PC-3 (cell line): ENCODE data around the gene BAIAP2L1. TPM values are rescaled to one million over a fixed set of nuclear protein-coding genes. Genes with fewer than 3 reads are reported as not detected.

ENCODE experiments used
- ATAC-seq: fragments of 200-7000 bp; cut with Tn5 transposase; 2 replicates; pipeline ENCODE4 v1.9.1; 2020; ENCODE audit warnings: mild to moderate bottlenecking, moderate library complexity
- BruUV-seq: library from RNA; stranded (reverse); fragments of 400-500 nt; replicated peaks from 2 replicates; lab custom pipeline; 2021; lab: Mats Ljungman, UMichigan
- CTCF ChIA-PET: fragments of 300-600 bp; sonication (Branson Sonifier 250); formaldehyde crosslinking; loops from one replicate; lab custom pipeline; 2022; ENCODE audit warnings: antibody characterized with exemption; lab: Charles Lee
- POLR2A ChIA-PET: fragments of 300-600 bp; sonication (Branson Sonifier 250); formaldehyde crosslinking; loops from one replicate; lab custom pipeline; 2022; ENCODE audit warnings: antibody characterized with exemption; ENCODE audit not compliant: unreplicated experiment; lab: Charles Lee
- DNase-seq: peaks from one replicate; pipeline ENCODE4 v3.0.0-alpha.2; 2015
- H2AFZ ChIP-seq: fragments of 300-600 bp; sonication (generic); 2 replicates; pipeline ENCODE4 v1.6.0; 2016; ENCODE audit warnings: antibody characterized with exemption, low read length
- H3F3A ChIP-seq: fragments of 300-600 bp; sonication (generic); one replicate; pipeline ENCODE4 v1.6.0; 2017; ENCODE audit warnings: antibody characterized with exemption, low read length, control low read depth, mild to moderate bottlenecking; ENCODE audit not compliant: unreplicated experiment
- H3K27ac ChIP-seq: fragments of 300-600 bp; sonication (generic); 2 replicates; pipeline ENCODE4 v1.5.1; 2016; ENCODE audit warnings: mild to moderate bottlenecking, low read length
- H3K27me3 ChIP-seq: fragments of 300-600 bp; sonication (generic); 2 replicates; pipeline ENCODE4 v1.6.1; 2016; ENCODE audit warnings: low read length, mixed read lengths
- H3K36me3 ChIP-seq: fragments of 300-600 bp; sonication (generic); 2 replicates; pipeline ENCODE4 v1.6.1; 2016; ENCODE audit warnings: low read depth, mixed run types, low read length, mixed read lengths
- H3K4me1 ChIP-seq: fragments of 300-600 bp; sonication (generic); 2 replicates; pipeline ENCODE4 v1.5.1; 2016; ENCODE audit warnings: low read length; ENCODE audit not compliant: insufficient read depth
- H3K4me2 ChIP-seq: fragments of 300-600 bp; sonication (generic); 2 replicates; pipeline ENCODE4 v1.6.0; 2016; ENCODE audit warnings: low read length
- H3K4me3 ChIP-seq: fragments of 300-600 bp; sonication (generic); 2 replicates; pipeline ENCODE4 v1.5.1; 2016; ENCODE audit warnings: mild to moderate bottlenecking, low read length, mixed read lengths
- H3K79me2 ChIP-seq: fragments of 300-600 bp; sonication (generic); 2 replicates; pipeline ENCODE4 v1.6.1; 2017; ENCODE audit warnings: low read length, mixed read lengths
- H3K9ac ChIP-seq: fragments of 300-600 bp; sonication (generic); 2 replicates; pipeline ENCODE4 v1.6.0; 2016; ENCODE audit warnings: mild to moderate bottlenecking, low read length
- H3K9me2 ChIP-seq: fragments of 300-600 bp; sonication (generic); replicated peaks from 2 replicates; pipeline ENCODE4 v1.6.1; 2016; ENCODE audit warnings: mixed run types, low read length, mixed read lengths
- H3K9me3 ChIP-seq: fragments of 300-600 bp; sonication (generic); 2 replicates; pipeline ENCODE4 v1.6.1; 2016; ENCODE audit warnings: low read length, mixed read lengths
- H4K20me1 ChIP-seq: fragments of 300-600 bp; sonication (generic); 2 replicates; pipeline ENCODE4 v1.6.1; 2016; ENCODE audit warnings: low read length, mixed read lengths
- EZH2 ChIP-seq: fragments of 300-600 bp; sonication (generic); IDR thresholded peaks from one replicate; pipeline ENCODE4 v1.6.1; 2017; ENCODE audit warnings: antibody characterized with exemption, mild to moderate bottlenecking, low read length; ENCODE audit not compliant: unreplicated experiment
- EZH2phosphoT487 ChIP-seq: fragments of 300-600 bp; sonication (generic); IDR thresholded peaks from 2 replicates; pipeline ENCODE4 v1.6.1; 2018; ENCODE audit warnings: mild to moderate bottlenecking, antibody characterized with exemption, low read length, borderline replicate concordance
- intact Hi-C: fragments of 100-400 bp; cut with micrococcal nuclease; formaldehyde crosslinking; loops from 2 replicates; pipeline ENCODE4 v1.9.0; 2023
- total RNA-seq: library from RNA; depleted of rRNA; stranded (reverse); fragments of >200 nt; gene quantifications from 2 replicates; pipeline ENCODE4 v1.2.3, GENCODE V29; 2014
- TF ChIP-seq, protein P1 (sequence below): fragments of 300-600 bp; sonication (generic); conservative IDR thresholded peaks from 2 replicates; pipeline ENCODE4 v1.5.1; 2017; ENCODE audit warnings: antibody characterized with exemption, low read depth, mild to moderate bottlenecking, low read length

The BAIAP2L1 gene
- total RNA-seq, 1 experiment from 2014 or later, result 18.9 TPM

DNA sequence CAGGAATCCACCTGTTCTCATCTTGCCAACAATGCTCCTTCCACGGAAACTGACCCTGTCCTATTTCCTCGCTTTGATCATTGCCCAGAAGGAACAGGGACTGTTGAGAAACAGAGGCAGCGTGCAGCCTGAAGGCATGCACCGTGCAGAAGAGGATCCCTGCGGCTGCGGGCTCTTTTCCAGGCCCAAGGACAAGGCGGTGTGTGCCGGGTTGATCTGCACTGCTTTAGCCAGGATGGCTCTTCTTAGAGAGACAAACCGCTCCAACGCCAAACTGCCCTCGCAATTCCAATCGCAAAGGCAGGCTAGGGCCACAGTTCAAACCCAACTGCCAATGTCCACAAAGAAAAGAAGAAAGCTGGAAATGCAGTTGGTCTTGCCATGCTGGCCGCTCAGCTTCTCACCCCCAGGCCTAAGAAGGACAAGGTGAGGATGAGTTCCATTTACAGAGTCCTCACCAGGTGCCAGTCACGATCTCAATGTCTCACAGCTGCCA is 92.9 kb downstream of the BAIAP2L1 start:
- ChIA-PET CTCF (no interaction called here), POLR2A (no interaction called here)
- no peaks in the 10 kb centered on the region for H4K20me1 ChIP-seq
- H3K36me3 ChIP-seq, result peaks cover 11% of the 10 kb centered on the region; the same call in 1 of the 2 replicates
- H3K27ac ChIP-seq, result no peak overlapping the region
- no peaks in the 10 kb centered on the region for H3K9me2 ChIP-seq
- DNase-seq, result no peak
- no peaks in the 10 kb centered on the region for H3K27me3 ChIP-seq
- H3K4me1 ChIP-seq, result no peaks in the 10 kb centered on the region
- H3K4me3 ChIP-seq, result no peak overlapping the region
- no peak overlapping the region for H3K9ac ChIP-seq
- no peaks in the 10 kb centered on the region for H3K9me3 ChIP-seq
- H3K4me2 ChIP-seq, result no peak overlapping the region
- H3K79me2 ChIP-seq, result no peaks in the 10 kb centered on the region
- intact Hi-C loops, result no loop called here
- TF ChIP-seq EZH2phosphoT487 (no peak), EZH2 (no peak)
- TF ChIP-seq, protein P1, sequence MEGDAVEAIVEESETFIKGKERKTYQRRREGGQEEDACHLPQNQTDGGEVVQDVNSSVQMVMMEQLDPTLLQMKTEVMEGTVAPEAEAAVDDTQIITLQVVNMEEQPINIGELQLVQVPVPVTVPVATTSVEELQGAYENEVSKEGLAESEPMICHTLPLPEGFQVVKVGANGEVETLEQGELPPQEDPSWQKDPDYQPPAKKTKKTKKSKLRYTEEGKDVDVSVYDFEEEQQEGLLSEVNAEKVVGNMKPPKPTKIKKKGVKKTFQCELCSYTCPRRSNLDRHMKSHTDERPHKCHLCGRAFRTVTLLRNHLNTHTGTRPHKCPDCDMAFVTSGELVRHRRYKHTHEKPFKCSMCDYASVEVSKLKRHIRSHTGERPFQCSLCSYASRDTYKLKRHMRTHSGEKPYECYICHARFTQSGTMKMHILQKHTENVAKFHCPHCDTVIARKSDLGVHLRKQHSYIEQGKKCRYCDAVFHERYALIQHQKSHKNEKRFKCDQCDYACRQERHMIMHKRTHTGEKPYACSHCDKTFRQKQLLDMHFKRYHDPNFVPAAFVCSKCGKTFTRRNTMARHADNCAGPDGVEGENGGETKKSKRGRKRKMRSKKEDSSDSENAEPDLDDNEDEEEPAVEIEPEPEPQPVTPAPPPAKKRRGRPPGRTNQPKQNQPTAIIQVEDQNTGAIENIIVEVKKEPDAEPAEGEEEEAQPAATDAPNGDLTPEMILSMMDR, result no peak
- no TSS peak for BruUV-seq
- no peaks in the 10 kb centered on the region for H3F3A ChIP-seq
- ATAC-seq, result no peak
- no peak overlapping the region for H2AFZ ChIP-seq

- H4K20me1 ChIP-seq, result no peaks in the 10 kb centered on the region
- H3K9ac ChIP-seq, result no peak overlapping the region
- no peaks in the 10 kb centered on the region for H3F3A ChIP-seq
- ATAC-seq, result no peak
- DNase-seq, result no peak
- H3K27ac ChIP-seq, result no peak overlapping the region
- no peaks in the 10 kb centered on the region for H3K79me2 ChIP-seq
- H3K9me2 ChIP-seq, result no peaks in the 10 kb centered on the region
- H3K4me1 ChIP-seq, result no peaks in the 10 kb centered on the region
- H3K4me3 ChIP-seq, result no peak overlapping the region
- intact Hi-C loops, result no loop called here
- no peaks in the 10 kb centered on the region for H3K27me3 ChIP-seq
- no peak for TF ChIP-seq EZH2phosphoT487
- no peak for TF ChIP-seq EZH2
- TF ChIP-seq, protein P1, result no peak
- no peak overlapping the region for H2AFZ ChIP-seq
- BruUV-seq, result no TSS peak
- H3K4me2 ChIP-seq, result no peak overlapping the region
- ChIA-PET POLR2A (no interaction called here), CTCF (no interaction called here)
- H3K9me3 ChIP-seq, result no peaks in the 10 kb centered on the region
- H3K36me3 ChIP-seq, result peaks cover 11% of the 10 kb centered on the region; the same call in 1 of the 2 replicates
Observed at GRCh38 chr7:98305951-98306535, 94.8 kb downstream of the BAIAP2L1 start.

- H3K27ac ChIP-seq, result no peak overlapping the region
- H3K9ac ChIP-seq, result no peak overlapping the region
- H3K27me3 ChIP-seq, result no peaks in the 10 kb centered on the region
- intact Hi-C loops, result no loop called here
- no peak for DNase-seq
- H3K79me2 ChIP-seq, result no peaks in the 10 kb centered on the region
- ATAC-seq, result no peak
- ChIA-PET POLR2A (no interaction called here), CTCF (no interaction called here)
- BruUV-seq, result no TSS peak
- H3K4me3 ChIP-seq, result no peak overlapping the region
- H3K4me1 ChIP-seq, result no peaks in the 10 kb centered on the region
- no peak overlapping the region for H2AFZ ChIP-seq
- H3K4me2 ChIP-seq, result no peak overlapping the region
- H3K9me2 ChIP-seq, result no peaks in the 10 kb centered on the region
- H3F3A ChIP-seq, result no peaks in the 10 kb centered on the region
- no peaks in the 10 kb centered on the region for H3K9me3 ChIP-seq
- H3K36me3 ChIP-seq, result peaks cover 11% of the 10 kb centered on the region; the same call in 1 of the 2 replicates
- H4K20me1 ChIP-seq, result no peaks in the 10 kb centered on the region
- TF ChIP-seq EZH2 (no peak), EZH2phosphoT487 (no peak)
- TF ChIP-seq, protein P1, result no peak
Observed at GRCh38 chr7:98303906-98304305, 97.0 kb downstream of the BAIAP2L1 start.
